Esophagus muscularis mucosa (tissue), 4 donors: Measurements from ENCODE around the gene CCDC50.

Experiments
- EP300 ChIP-seq: sonication (generic); formaldehyde crosslinking; IDR thresholded peaks from one replicate; pipeline ENCODE4 v1.6.1; 2017; ENCODE audit warnings: antibody characterized with exemption
- POLR2A ChIP-seq: fragments of 450-650 bp; IDR thresholded peaks from one replicate; pipeline ENCODE4 v1.6.1; 2017; ENCODE audit warnings: antibody characterized with exemption, moderate library complexity, mild to moderate bottlenecking, low read depth
- POLR2AphosphoS5 ChIP-seq, 2 donors: sonication (generic); formaldehyde crosslinking; IDR thresholded peaks; one replicate each; pipeline ENCODE4 v1.6.1; 2017; ENCODE audit warnings: antibody characterized with exemption in 2 of 2
- TF ChIP-seq, protein P1 (sequence below), 3 experiments: fragments of 200-600 bp in 2 of 3; fragments of 450-650 bp in 1 of 3; sonication (generic) in 2 of 3; IDR thresholded peaks; one replicate each; pipeline ENCODE4 v1.5.1; 2017 to 2019; ENCODE audit warnings: antibody characterized with exemption in 3 of 3, mild to moderate bottlenecking in 2 of 3, moderate library complexity in 1 of 3

DNA sequence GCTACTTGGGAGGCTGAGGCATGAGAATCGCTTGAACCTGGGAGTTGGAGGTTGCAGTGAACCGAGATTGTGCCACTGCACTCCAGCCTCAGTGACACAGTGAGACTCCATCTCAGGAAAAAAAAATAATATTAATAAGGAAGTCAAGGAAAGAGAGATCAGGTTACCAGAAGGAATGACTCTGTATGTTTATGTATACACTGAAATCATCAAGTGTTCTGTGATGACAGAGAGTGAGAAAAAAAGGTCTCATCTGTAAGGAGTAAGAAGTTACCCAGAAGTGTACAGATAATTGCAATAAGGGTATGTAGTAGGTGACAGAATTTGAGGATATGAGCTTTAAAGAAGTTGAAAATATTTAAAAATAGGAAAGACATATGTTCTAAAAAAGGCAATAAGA is 4.3 kb upstream of the CCDC50 start:
- TF ChIP-seq, protein P1, sequence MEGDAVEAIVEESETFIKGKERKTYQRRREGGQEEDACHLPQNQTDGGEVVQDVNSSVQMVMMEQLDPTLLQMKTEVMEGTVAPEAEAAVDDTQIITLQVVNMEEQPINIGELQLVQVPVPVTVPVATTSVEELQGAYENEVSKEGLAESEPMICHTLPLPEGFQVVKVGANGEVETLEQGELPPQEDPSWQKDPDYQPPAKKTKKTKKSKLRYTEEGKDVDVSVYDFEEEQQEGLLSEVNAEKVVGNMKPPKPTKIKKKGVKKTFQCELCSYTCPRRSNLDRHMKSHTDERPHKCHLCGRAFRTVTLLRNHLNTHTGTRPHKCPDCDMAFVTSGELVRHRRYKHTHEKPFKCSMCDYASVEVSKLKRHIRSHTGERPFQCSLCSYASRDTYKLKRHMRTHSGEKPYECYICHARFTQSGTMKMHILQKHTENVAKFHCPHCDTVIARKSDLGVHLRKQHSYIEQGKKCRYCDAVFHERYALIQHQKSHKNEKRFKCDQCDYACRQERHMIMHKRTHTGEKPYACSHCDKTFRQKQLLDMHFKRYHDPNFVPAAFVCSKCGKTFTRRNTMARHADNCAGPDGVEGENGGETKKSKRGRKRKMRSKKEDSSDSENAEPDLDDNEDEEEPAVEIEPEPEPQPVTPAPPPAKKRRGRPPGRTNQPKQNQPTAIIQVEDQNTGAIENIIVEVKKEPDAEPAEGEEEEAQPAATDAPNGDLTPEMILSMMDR (IDR thresholded peaks at IDR 0.05): no peak
- no peak for TF ChIP-seq EP300
- no peak for TF ChIP-seq POLR2A
- no peak for TF ChIP-seq POLR2AphosphoS5 (IDR thresholded peaks at IDR 0.05)
